ENCODE measurements around the gene GNG2. TPM values are rescaled to one million over a fixed set of nuclear protein-coding genes. Genes with fewer than 3 reads are reported as not detected.

Gene GNG2
- total and polyA plus RNA-seq, 2 donors (not counting 1 experiment from before 2014, with no cell fraction given), result 21.1 to 21.5 TPM

- Histone ChIP-seq H3K9ac (ENCODE audit: insufficient read depth, low read length) (no peak overlapping the region), H2AFZ (ENCODE audit: low read length) (no peak overlapping the region), H3K27me3 (ENCODE audit: control insufficient read depth, insufficient read depth, low read length) (no peaks in the 10 kb centered on the region), H3K79me2 (ENCODE audit: control insufficient read depth, insufficient read depth, low read length) (no peaks in the 10 kb centered on the region), H3K27ac (ENCODE audit: insufficient read depth, low read length) (no peak overlapping the region), H4K20me1 (ENCODE audit: control insufficient read depth, extremely low read depth, insufficient read depth, low read length) (no peaks in the 10 kb centered on the region), H3K4me1 (ENCODE audit: control insufficient read depth, extremely low read depth, insufficient read depth, low read length) (peaks cover 3% of the 10 kb centered on the region), H3K4me3 (replicated peaks in 1 of 4; ENCODE audit: control extremely low read depth in 1 of 4, insufficient read depth in 1 of 4, low read depth in 3 of 4, low read length in 4 of 4) (no peak overlapping the region), H3K9me3 (ENCODE audit: control insufficient read depth, insufficient read depth, low read depth, low read length) (no peaks in the 10 kb centered on the region), H3K4me2 (ENCODE audit: extremely low read depth, insufficient read depth, low read length) (no peak overlapping the region), H3K36me3 (ENCODE audit: control insufficient read depth, insufficient read depth, low read length) (no peaks in the 10 kb centered on the region)
- no peak for TF ChIP-seq CTCF (conservative IDR thresholded peaks at IDR 0.05 in 1 of 2, IDR thresholded peaks at IDR 0.05 in 1 of 2; ENCODE audit: low read depth in 1 of 2, low read length in 2 of 2)
- no peak for TF ChIP-seq EZH2 (IDR thresholded peaks at IDR 0.05; ENCODE audit: low read length, missing control alignments)
- DNase-seq (ENCODE audit: low read depth in 2 of 2), result no peak
These were observed 65.6 kb downstream of the GNG2 start for GRCh38 chr14:51925980-51926379.

- TF ChIP-seq EZH2 (IDR thresholded peaks at IDR 0.05; ENCODE audit: low read length, missing control alignments) (no peak), CTCF (conservative IDR thresholded peaks at IDR 0.05 in 1 of 2, IDR thresholded peaks at IDR 0.05 in 1 of 2; ENCODE audit: low read depth in 1 of 2, low read length in 2 of 2) (no peak)
- Histone ChIP-seq H3K4me1 (ENCODE audit: control insufficient read depth, extremely low read depth, insufficient read depth, low read length) (peaks cover 3% of the 10 kb centered on the region), H3K4me3 (replicated peaks in 1 of 4; ENCODE audit: control extremely low read depth in 1 of 4, insufficient read depth in 1 of 4, low read depth in 3 of 4, low read length in 4 of 4) (no peak overlapping the region), H3K79me2 (ENCODE audit: control insufficient read depth, insufficient read depth, low read length) (no peaks in the 10 kb centered on the region), H2AFZ (ENCODE audit: low read length) (no peak overlapping the region), H3K27ac (ENCODE audit: insufficient read depth, low read length) (no peak overlapping the region), H3K9me3 (ENCODE audit: control insufficient read depth, insufficient read depth, low read depth, low read length) (no peaks in the 10 kb centered on the region), H3K36me3 (ENCODE audit: control insufficient read depth, insufficient read depth, low read length) (no peaks in the 10 kb centered on the region), H4K20me1 (ENCODE audit: control insufficient read depth, extremely low read depth, insufficient read depth, low read length) (no peaks in the 10 kb centered on the region), H3K27me3 (ENCODE audit: control insufficient read depth, insufficient read depth, low read length) (no peaks in the 10 kb centered on the region), H3K9ac (ENCODE audit: insufficient read depth, low read length) (no peak overlapping the region), H3K4me2 (ENCODE audit: extremely low read depth, insufficient read depth, low read length) (no peak overlapping the region)
- no peak for DNase-seq (ENCODE audit: low read depth in 2 of 2)
These were observed 66.0 kb downstream of the GNG2 start for GRCh38 chr14:51926449-51926848.

- DNase-seq (ENCODE audit: low read depth in 2 of 2), result no peak
- H3K4me2 ChIP-seq (ENCODE audit: extremely low read depth, insufficient read depth, low read length), result no peak overlapping the region
- H3K9me3 ChIP-seq (ENCODE audit: control insufficient read depth, insufficient read depth, low read depth, low read length), result no peaks in the 10 kb centered on the region
- no peak overlapping the region for H2AFZ ChIP-seq (ENCODE audit: low read length)
- no peak overlapping the region for H3K27ac ChIP-seq (ENCODE audit: insufficient read depth, low read length)
- H3K36me3 ChIP-seq (ENCODE audit: control insufficient read depth, insufficient read depth, low read length), result no peaks in the 10 kb centered on the region
- H3K27me3 ChIP-seq (ENCODE audit: control insufficient read depth, insufficient read depth, low read length), result no peaks in the 10 kb centered on the region
- no peak for TF ChIP-seq CTCF (conservative IDR thresholded peaks at IDR 0.05 in 1 of 2, IDR thresholded peaks at IDR 0.05 in 1 of 2; ENCODE audit: low read depth in 1 of 2, low read length in 2 of 2)
- TF ChIP-seq EZH2 (IDR thresholded peaks at IDR 0.05; ENCODE audit: low read length, missing control alignments), result no peak
- H3K4me1 ChIP-seq (ENCODE audit: control insufficient read depth, extremely low read depth, insufficient read depth, low read length), result no peaks in the 10 kb centered on the region
- H3K9ac ChIP-seq (ENCODE audit: insufficient read depth, low read length), result no peak overlapping the region
- no peak overlapping the region for H3K4me3 ChIP-seq (replicated peaks in 1 of 4; ENCODE audit: control extremely low read depth in 1 of 4, insufficient read depth in 1 of 4, low read depth in 3 of 4, low read length in 4 of 4)
- no peaks in the 10 kb centered on the region for H3K79me2 ChIP-seq (ENCODE audit: control insufficient read depth, insufficient read depth, low read length)
- no peaks in the 10 kb centered on the region for H4K20me1 ChIP-seq (ENCODE audit: control insufficient read depth, extremely low read depth, insufficient read depth, low read length)
These were observed 68.2 kb downstream of the GNG2 start for GRCh38 chr14:51928568-51928967.
